Measurements from ENCODE around the gene DIAPH3.

DIAPH3 gene

GRCh38 chr13:59861676-59862075, 302.1 kb downstream of the DIAPH3 start:
- no peak for DNase-seq

GRCh38 chr13:59856281-59856810, 307.4 kb downstream of the DIAPH3 start:
- no peak for DNase-seq

- DNase-seq, result no peak
These were observed 316.7 kb downstream of the DIAPH3 start for GRCh38 chr13:59846845-59847620.

- DNase-seq, result no peak
These were observed 320.7 kb downstream of the DIAPH3 start for GRCh38 chr13:59843040-59843439.

GRCh38 chr13:59842507-59842906, 321.2 kb downstream of the DIAPH3 start:
- DNase-seq, result no peak

GRCh38 chr13:59839186-59839585, 324.5 kb downstream of the DIAPH3 start:
- no peak for DNase-seq

GRCh38 chr13:59837101-59837500, 326.6 kb downstream of the DIAPH3 start:
- DNase-seq, result no peak

GRCh38 chr13:59835569-59835968, 328.2 kb downstream of the DIAPH3 start:
- DNase-seq, result no peak

- DNase-seq, result no peak
These were observed 328.9 kb downstream of the DIAPH3 start for GRCh38 chr13:59834801-59835200.

GRCh38 chr13:59829690-59830089, 334.0 kb downstream of the DIAPH3 start:
- DNase-seq, result no peak

GRCh38 chr13:59823486-59823885, 340.2 kb downstream of the DIAPH3 start:
- no peak for DNase-seq

GRCh38 chr13:59809564-59809963, 354.2 kb downstream of the DIAPH3 start:
- no peak for DNase-seq

- no peak for DNase-seq
These were observed 356.9 kb downstream of the DIAPH3 start for GRCh38 chr13:59806801-59807200.

GRCh38 chr13:59801107-59801880, 362.4 kb downstream of the DIAPH3 start:
- no peak for DNase-seq

GRCh38 chr13:59793107-59793506, 370.6 kb downstream of the DIAPH3 start:
- DNase-seq, result no peak

- DNase-seq, result no peak
These were observed 373.1 kb downstream of the DIAPH3 start for GRCh38 chr13:59790626-59791025.

GRCh38 chr13:59789558-59789957, 374.2 kb downstream of the DIAPH3 start:
- no peak for DNase-seq

GRCh38 chr13:59787679-59788078, 376.0 kb downstream of the DIAPH3 start:
- DNase-seq, result no peak

GRCh38 chr13:59782696-59783095, 381.0 kb downstream of the DIAPH3 start:
- DNase-seq, result no peak

- DNase-seq, result no peak
These were observed 383.7 kb downstream of the DIAPH3 start for GRCh38 chr13:59780058-59780457.

GRCh38 chr13:59776924-59777690, 386.6 kb downstream of the DIAPH3 start:
- DNase-seq, result no peak

GRCh38 chr13:59774491-59774971, 389.2 kb downstream of the DIAPH3 start:
- no peak for DNase-seq

- no peak for DNase-seq
These were observed 392.5 kb downstream of the DIAPH3 start for GRCh38 chr13:59771272-59771671.

All from NCI-H510A treated with DMSO at 0.1 percent for 48 hours (cell line).